ENCODE measurements around the gene PCDH9. TPM values are rescaled to one million over a fixed set of nuclear protein-coding genes. Genes with fewer than 3 reads are reported as not detected.

Gene PCDH9
- total RNA-seq, 4 donors from 2014 or later, result 5.7 to 12.9 (median 6.8) TPM

- DNase-seq (ENCODE audit: low spot score) (no peak), ATAC-seq (ENCODE audit: low FRiP score) (no peak)
- no peak for TF ChIP-seq CTCF (IDR thresholded peaks at IDR 0.05)
Observed at GRCh38 chr13:67077132-67077531, 153.0 kb downstream of the PCDH9 start.

GRCh38 chr13:67076378-67076777 lies 153.8 kb downstream of the PCDH9 start:
- TF ChIP-seq CTCF (IDR thresholded peaks at IDR 0.05), result no peak
- DNase-seq (ENCODE audit: low spot score), result no peak
- ATAC-seq (ENCODE audit: low FRiP score), result no peak

GRCh38 chr13:67075239-67075638 lies 154.9 kb downstream of the PCDH9 start:
- DNase-seq (ENCODE audit: low spot score) (no peak), ATAC-seq (ENCODE audit: low FRiP score) (no peak)
- TF ChIP-seq CTCF (IDR thresholded peaks at IDR 0.05), result no peak

- no peak for TF ChIP-seq CTCF (IDR thresholded peaks at IDR 0.05)
- ATAC-seq (ENCODE audit: low FRiP score), result no peak
- no peak for DNase-seq (ENCODE audit: low spot score)
Observed at GRCh38 chr13:67071918-67072598, 158.1 kb downstream of the PCDH9 start.

DNA sequence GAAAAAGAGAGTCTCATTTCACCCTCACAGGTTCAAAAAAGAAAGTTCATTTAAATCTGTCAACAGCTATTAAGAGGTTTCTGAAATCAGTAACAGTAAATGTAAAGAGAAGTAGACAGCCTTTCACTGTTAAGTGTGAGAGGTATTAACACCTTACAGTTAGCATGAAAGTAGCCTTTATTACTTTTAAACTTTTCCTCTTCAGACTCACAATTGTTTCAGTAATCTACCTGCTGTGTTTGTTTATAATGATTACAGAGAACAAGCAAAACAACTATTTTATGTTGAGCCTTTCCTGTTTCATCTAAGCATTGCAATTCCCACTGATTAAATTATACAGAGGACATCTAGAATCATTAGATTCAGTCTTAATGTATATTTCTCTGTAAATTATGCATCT lies 159.8 kb downstream of the PCDH9 start:
- ATAC-seq (ENCODE audit: low FRiP score), result no peak
- DNase-seq (ENCODE audit: low spot score), result no peak
- TF ChIP-seq CTCF (IDR thresholded peaks at IDR 0.05), result no peak

GRCh38 chr13:67069117-67069767 lies 160.9 kb downstream of the PCDH9 start:
- no peak for ATAC-seq (ENCODE audit: low FRiP score)
- no peak for DNase-seq (ENCODE audit: low spot score)
- no peak for TF ChIP-seq CTCF (IDR thresholded peaks at IDR 0.05)

DNA sequence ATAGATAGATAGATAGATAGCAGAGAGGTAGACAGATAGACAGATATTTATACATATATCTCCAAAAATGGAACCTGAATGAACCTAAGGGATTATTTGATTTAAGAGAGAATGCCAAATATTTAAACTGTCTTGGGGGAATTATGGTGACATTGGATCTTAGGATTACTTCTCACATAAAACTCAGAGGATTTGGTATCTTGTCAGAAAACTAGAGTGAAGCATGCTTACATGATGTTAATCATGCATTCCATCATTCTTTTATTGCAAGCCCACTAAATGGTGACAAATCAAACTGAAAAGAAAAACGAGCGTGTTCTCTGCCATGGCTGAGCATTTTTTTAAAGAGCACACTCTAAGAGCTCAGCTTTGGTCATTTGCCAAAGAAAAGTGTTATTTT lies 165.2 kb downstream of the PCDH9 start:
- no peak for TF ChIP-seq CTCF (IDR thresholded peaks at IDR 0.05)
- ATAC-seq (ENCODE audit: low FRiP score) (no peak), DNase-seq (ENCODE audit: low spot score) (no peak)

Data from omental fat pad (tissue), 4 donors.